AG04449 (cell line): ENCODE results near the gene OCEL1.

Experiments used
- CTCF ChIA-PET: fragments of 350-600 bp; formaldehyde crosslinking; extraction: SDS; loops from one replicate; lab custom pipeline; 2021; ENCODE audit warnings: antibody characterized with exemption; lab: Yijun Ruan, JAX
- POLR2A ChIA-PET: fragments of 400-600, 350-600 bp; formaldehyde crosslinking; extraction: SDS; loops from one replicate; lab custom pipeline; 2020; ENCODE audit warnings: antibody characterized with exemption, inconsistent platforms; lab: Yijun Ruan, JAX
- DNase-seq: peaks from one replicate; pipeline ENCODE4 v3.0.0-alpha.2; 2010; ENCODE audit warnings: low read depth, low spot score
- H3K4me3 ChIP-seq: 2 replicates; pipeline ENCODE4 v1.5.1; 2011; ENCODE audit warnings: low read depth, mild to moderate bottlenecking, control low read depth, low read length
- CTCF ChIP-seq: IDR thresholded peaks from one replicate; pipeline ENCODE4 v1.5.1; 2011; ENCODE audit warnings: mild to moderate bottlenecking, moderate library complexity, low read length, control low read depth, inconsistent platforms; ENCODE audit not compliant: insufficient read depth; ENCODE audit errors: missing control alignments

The OCEL1 gene

GRCh38 chr19:17263712-17264640 is 38.0 kb downstream of the OCEL1 start:
- CTCF ChIA-PET: interaction anchor here (0.8 to 3.9 kb wide), 11 partner anchors 9 to 196 kb away, joined by 3 to 19 read pairs (median 3); no protein-coding TSS in a partner anchor
- H3K4me3 ChIP-seq: no peak overlapping the region
- TF ChIP-seq CTCF: no peak
- POLR2A ChIA-PET: no interaction called here
- no peak for DNase-seq

- no peak within 1 kb of the TSS for H3K4me3 ChIP-seq
- no peak for TF ChIP-seq CTCF
- DNase-seq: no peak
- CTCF ChIA-PET: interaction anchor here (0.8 to 3.9 kb wide), 8 partner anchors 10 to 79 kb away, joined by 3 to 19 read pairs (median 4); no protein-coding TSS in a partner anchor
- POLR2A ChIA-PET: interaction anchor here (0.7 to 1.2 kb wide), 2 partner anchors 9 to 25 kb away, joined by 3 read pairs; no protein-coding TSS in a partner anchor
Measured at GRCh38 chr19:17264641-17264979, 38.6 kb downstream of the OCEL1 start, which contains the start of gene USHBP1. TSS of gene USHBP1 (minus strand) at chr19:17264745. CDS start at chr19:17264299, 446 bp downstream.

GRCh38 chr19:17266026-17266425 is 40.0 kb downstream of the OCEL1 start:
- ChIA-PET POLR2A (no interaction called here), CTCF (interaction anchor here (0.8 to 1.8 kb wide), 6 partner anchors 11 to 200 kb away, joined by 3 to 23 read pairs (median 4); partner anchors contain the start of gene ANKLE1)
- DNase-seq: no peak
- no peak for TF ChIP-seq CTCF
- H3K4me3 ChIP-seq: no peak overlapping the region

GRCh38 chr19:17266589-17266974 is 40.6 kb downstream of the OCEL1 start:
- ChIA-PET CTCF (interaction anchor here (0.8 to 1.8 kb wide), 6 partner anchors 12 to 199 kb away, joined by 3 to 23 read pairs (median 4); partner anchors contain the start of gene ANKLE1), POLR2A (interaction anchor here (0.6 to 0.9 kb wide), 5 partner anchors 32 to 1119 kb away, joined by 3 read pairs; partner anchors contain the start of genes GDF15 and USE1)
- no peak for DNase-seq
- H3K4me3 ChIP-seq: no peak overlapping the region
- TF ChIP-seq CTCF: no peak

- peak; percentile 99 for DNase-seq
- CTCF ChIA-PET: interaction anchor here (0.8 to 2.1 kb wide), 7 partner anchors 13 to 41 kb away, joined by 3 to 23 read pairs (median 4); partner anchors contain the start of gene ANKLE1
Measured at GRCh38 chr19:17266975-17267788, 41.2 kb downstream of the OCEL1 start, which contains the start of gene BABAM1. TSS of gene BABAM1 (plus strand) at chr19:17267443. CDS start at chr19:17268807, 1,364 bp downstream.

More at GRCh38 chr19:17266975-17267788, 41.2 kb downstream of the OCEL1 start, which contains the start of gene BABAM1:
- H3K4me3 ChIP-seq: peak within 1 kb of the TSS; percentile 98
- no peak for TF ChIP-seq CTCF
- POLR2A ChIA-PET: interaction anchor here (0.6 to 1.2 kb wide), 8 partner anchors 13 to 1119 kb away, joined by 3 to 5 read pairs (median 3); partner anchors contain the start of genes GDF15 and USE1
